ENCODE results near the gene CD6.
A peak's percentile ranks its signal among the peaks of the same experiment; 100 is the strongest.

CD6 gene

DNA sequence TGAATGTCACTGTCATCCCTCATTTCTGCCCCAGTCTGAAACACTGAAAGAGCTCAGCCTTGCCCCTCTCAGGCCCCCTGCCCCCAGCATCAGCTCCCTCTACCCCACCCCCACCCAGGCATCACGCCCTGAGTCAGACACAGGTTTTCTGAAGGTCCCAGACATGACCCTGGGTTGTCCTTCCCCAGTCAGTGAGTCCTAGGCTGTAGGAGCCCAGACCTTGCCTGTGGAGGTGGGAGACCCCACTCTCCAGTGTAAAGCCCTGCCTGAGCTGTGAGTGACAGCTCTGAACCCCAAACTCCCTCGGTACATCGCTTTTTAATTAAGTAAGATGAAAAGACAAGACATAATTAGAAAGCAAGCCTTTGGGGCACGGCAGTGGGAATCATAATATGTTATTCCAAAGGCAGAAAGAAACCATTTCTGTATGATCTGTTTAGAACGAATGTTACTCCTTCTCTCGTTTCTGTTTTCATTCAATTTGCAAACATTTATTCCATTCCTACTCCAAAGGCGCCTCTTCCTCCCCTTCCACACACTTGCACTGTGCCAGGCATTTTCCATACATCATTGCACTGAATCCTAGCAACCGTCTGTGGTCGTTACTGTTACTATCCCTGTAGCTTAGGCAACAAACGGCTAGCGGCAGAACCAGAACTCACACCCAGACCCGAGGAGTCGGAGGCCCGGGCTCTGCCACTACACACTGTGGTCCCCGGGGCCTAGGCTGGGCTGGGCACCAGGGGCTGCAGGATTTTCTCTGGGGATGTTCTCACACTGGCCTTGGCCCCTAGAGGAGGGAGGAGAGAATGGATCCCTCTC lies 63.4 kb downstream of the CD6 start:
- DNase-seq = peak; percentile 15
- CTCF ChIA-PET = no interaction called here
- Mint-ChIP-seq H3K36me3 (peaks cover 30% of the 10 kb centered on the region), H3K27ac (peak overlapping the region; percentile 78), H3K4me1 (peaks cover 78% of the 10 kb centered on the region), H3K27me3 (no peaks in the 10 kb centered on the region), H3K4me3 (no peak overlapping the region), H3K9me3 (no peaks in the 10 kb centered on the region)

DNA sequence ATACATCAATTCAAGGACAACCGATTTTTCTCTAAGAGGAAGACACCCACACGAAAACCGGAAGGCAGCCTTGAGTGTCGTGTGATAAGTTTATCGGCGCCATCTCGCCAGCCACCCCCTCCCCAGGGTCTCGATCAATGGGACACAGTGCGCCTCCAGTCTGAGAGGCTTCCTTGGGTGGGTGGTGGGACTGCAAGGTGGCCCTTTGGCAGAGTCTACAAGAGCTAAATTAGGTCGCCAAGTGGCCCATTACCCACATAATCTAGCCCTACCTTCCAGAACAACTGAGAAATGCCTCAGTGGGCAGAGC lies 64.0 kb downstream of the CD6 start:
- peaks cover 32% of the 10 kb centered on the region for H3K36me3 Mint-ChIP-seq
- peaks cover 79% of the 10 kb centered on the region for H3K4me1 Mint-ChIP-seq
- CTCF ChIA-PET = no interaction called here
- H3K4me3 Mint-ChIP-seq = no peak overlapping the region
- no peaks in the 10 kb centered on the region for H3K27me3 Mint-ChIP-seq
- H3K9me3 Mint-ChIP-seq = no peaks in the 10 kb centered on the region
- peak; percentile 30 for DNase-seq
- peak overlapping the region; percentile 78 for H3K27ac Mint-ChIP-seq

DNA sequence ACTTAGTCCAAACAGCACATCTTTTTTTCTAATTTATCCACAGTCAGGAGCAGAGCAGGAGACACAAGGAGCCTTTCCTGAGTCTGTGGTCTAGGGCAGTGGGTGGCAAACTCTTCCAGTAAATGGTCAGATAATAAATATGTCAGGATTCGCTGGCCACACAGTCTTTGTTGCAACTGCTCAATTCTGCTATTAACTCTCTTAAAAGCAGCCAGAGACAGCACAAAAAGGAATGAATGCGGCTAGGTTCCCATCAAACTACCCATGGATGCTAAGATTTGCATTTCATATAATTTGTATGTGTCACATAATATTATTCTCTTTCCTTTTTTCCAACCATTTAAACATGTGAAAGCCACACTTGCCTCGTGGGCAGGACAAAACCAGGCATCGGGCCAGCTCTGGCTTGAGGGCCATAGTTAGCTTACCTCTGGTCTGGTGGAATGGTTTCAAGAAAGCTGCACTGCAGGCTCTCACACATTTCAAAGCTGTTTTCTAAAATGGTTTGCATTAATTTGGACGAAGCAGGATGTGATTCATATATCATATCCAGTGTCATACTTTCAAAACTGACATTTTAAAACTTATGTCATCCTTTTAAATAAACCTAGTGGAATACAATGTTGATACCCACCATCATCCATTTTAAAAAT lies 66.1 kb downstream of the CD6 start:
- peaks cover 24% of the 10 kb centered on the region for H3K36me3 Mint-ChIP-seq
- no peaks in the 10 kb centered on the region for H3K27me3 Mint-ChIP-seq
- H3K27ac Mint-ChIP-seq = peak overlapping the region; percentile 93
- no peaks in the 10 kb centered on the region for H3K9me3 Mint-ChIP-seq
- peak; percentile 34 for DNase-seq
- CTCF ChIA-PET = interaction anchor here (0.6 kb wide), 1 partner anchor 38 kb away, joined by 4 read pairs; no protein-coding TSS in a partner anchor
- H3K4me1 Mint-ChIP-seq = peaks cover 82% of the 10 kb centered on the region
- no peak overlapping the region for H3K4me3 Mint-ChIP-seq

DNA sequence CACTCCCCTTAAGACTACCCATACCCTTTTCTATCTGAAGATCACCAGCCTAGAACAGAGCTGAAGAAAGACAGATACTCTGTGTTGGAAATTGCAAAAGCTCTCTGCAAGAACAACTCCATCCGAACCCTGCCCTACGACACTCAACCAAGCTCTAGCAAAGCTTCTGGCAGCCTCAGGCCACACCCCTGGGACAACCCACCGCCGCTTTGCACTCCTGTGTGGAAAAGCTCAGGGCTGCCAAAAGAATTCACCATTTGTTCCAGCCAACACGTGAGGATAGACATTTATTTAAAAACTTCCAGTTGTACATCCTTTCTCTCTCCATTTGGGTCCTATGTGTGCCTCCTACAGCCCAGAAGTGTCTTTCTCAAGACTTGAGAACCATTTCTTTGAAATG lies 68.4 kb downstream of the CD6 start:
- H3K4me1 Mint-ChIP-seq = peaks cover 76% of the 10 kb centered on the region
- CTCF ChIA-PET = interaction anchor here (1.0 to 3.7 kb wide), 4 partner anchors 9 to 41 kb away, joined by 3 to 25 read pairs (median 4); no protein-coding TSS in a partner anchor
- H3K36me3 Mint-ChIP-seq = peaks cover 20% of the 10 kb centered on the region
- no peaks in the 10 kb centered on the region for H3K9me3 Mint-ChIP-seq
- peak overlapping the region; percentile 100 for H3K27ac Mint-ChIP-seq
- H3K4me3 Mint-ChIP-seq = no peak overlapping the region
- no peaks in the 10 kb centered on the region for H3K27me3 Mint-ChIP-seq
- DNase-seq = peak; percentile 11

DNA sequence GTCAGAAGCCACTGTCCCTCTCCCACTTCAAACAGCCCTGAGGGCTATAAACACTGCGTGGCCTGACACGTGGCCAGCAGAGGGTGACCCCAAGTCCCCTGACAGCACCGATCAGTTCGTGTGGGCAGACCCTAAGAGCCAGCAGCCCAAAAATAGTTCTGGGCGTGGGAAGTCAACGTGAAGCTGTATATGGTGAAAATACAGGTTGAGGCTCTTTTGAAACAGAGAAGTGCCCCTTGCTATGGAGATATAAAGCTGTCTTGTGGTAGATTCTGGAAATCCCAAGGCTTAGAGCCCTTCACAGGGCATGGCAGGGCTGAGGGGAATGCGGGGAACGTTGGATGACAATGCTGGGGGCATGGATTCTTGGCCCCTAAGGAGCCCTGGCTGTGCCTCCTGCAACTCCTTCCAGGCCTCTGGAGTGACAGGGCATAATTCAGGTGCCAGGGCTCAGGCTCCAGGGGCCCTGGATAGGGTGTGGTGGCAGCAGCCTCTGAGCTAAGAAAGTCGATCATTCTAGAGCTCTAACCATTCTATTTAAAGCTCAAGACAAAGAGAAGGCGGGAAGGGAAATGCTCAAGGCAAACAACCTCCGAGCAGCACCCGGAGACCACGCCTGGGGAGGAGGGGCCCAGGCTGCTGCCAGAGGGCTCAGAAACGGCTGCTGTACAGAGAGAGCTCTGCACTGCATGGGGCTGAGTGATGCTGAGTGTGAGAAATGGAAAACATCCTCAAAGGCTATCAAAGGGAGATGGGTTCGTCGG lies 70.5 kb downstream of the CD6 start:
- Mint-ChIP-seq H3K36me3 (peaks cover 15% of the 10 kb centered on the region), H3K27ac (peak overlapping the region; percentile 100), H3K4me1 (peaks cover 74% of the 10 kb centered on the region), H3K4me3 (peak overlapping the region; percentile 60), H3K9me3 (no peaks in the 10 kb centered on the region), H3K27me3 (no peaks in the 10 kb centered on the region)
- CTCF ChIA-PET = interaction anchor here (0.7 to 3.7 kb wide), 14 partner anchors 8 to 394 kb away, joined by 3 to 25 read pairs (median 4); no protein-coding TSS in a partner anchor
- DNase-seq = peak; percentile 96

DNA sequence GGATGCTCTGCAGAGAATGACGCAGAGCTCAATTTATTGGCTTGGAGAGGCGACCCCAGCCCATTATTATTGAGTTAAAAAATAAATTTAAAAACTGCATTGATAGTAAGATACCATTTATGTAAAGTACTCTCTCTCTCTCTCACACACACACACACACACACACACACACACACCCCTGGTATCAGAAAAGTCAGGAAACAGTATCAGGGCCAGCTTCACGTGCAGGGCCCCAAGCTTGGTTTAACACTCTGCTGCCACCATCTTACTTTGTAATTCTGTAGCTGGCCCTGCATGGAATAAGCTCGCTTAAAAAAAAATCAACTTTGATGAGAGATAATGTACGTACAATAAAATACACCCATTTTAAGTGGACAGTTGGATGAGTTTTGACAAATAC lies 71.1 kb downstream of the CD6 start:
- Mint-ChIP-seq H3K27ac (peak overlapping the region; percentile 100), H3K4me3 (peak overlapping the region; percentile 60), H3K27me3 (no peaks in the 10 kb centered on the region), H3K9me3 (no peaks in the 10 kb centered on the region), H3K36me3 (peaks cover 15% of the 10 kb centered on the region), H3K4me1 (peaks cover 74% of the 10 kb centered on the region)
- CTCF ChIA-PET = interaction anchor here (0.6 to 3.7 kb wide), 12 partner anchors 8 to 393 kb away, joined by 3 to 25 read pairs (median 4); no protein-coding TSS in a partner anchor
- no peak for DNase-seq

DNA sequence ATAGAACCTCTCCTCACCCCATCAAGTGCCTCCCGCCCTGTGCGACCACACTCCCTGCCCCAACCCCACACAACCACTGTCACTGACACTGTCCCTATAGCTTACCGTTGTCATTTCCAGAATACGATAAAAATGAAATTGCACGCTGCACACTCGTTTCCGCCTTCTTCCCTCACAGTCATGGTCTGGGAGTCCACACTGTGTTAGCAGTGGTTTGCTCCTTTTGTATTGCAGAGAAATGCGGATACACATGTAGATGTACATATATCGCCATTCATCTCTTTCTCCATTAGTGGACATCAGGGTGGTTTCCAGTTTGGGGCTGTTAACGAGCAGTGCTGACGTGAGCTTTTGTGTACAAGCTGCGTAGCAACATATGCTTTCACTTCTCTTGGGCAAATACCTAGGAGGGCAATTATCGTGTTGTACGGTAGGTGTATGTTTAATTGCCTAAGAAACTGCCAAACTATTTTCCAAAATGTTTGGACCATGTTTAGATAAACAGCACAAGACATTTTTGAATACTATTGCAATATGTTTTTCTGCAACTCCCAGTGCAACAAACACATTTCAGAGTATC lies 71.6 kb downstream of the CD6 start:
- Mint-ChIP-seq H3K4me1 (peaks cover 74% of the 10 kb centered on the region), H3K27ac (peak overlapping the region; percentile 100)
- CTCF ChIA-PET = interaction anchor here (0.6 to 3.7 kb wide), 8 partner anchors 14 to 392 kb away, joined by 3 to 25 read pairs (median 5); no protein-coding TSS in a partner anchor

DNA sequence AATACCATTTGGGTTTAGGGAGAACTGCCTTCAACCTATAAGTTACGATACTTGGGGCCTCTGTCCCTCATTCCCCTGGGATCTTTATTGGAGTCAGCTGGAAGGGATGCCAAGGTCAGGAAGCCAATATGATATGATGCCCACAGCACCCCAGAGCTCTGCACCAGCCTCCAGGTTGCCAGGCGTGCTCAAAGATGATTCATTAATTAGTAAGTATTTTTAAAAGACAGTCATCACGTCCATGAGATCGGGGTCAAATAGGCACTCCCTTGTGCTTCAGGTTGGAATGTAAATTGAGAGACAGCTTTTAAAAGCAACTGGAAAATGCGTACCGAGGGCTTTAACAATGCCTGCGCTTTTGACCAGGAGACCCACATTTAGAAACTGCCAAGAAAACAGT lies 73.8 kb downstream of the CD6 start:
- H3K36me3 Mint-ChIP-seq = peaks cover 19% of the 10 kb centered on the region
- H3K4me3 Mint-ChIP-seq = no peak overlapping the region
- no peak for DNase-seq
- CTCF ChIA-PET = interaction anchor here (1.1 kb wide), 1 partner anchor 15 kb away, joined by 4 read pairs; no protein-coding TSS in a partner anchor
- H3K27ac Mint-ChIP-seq = no peak overlapping the region
- peaks cover 2% of the 10 kb centered on the region for H3K9me3 Mint-ChIP-seq
- peaks cover 76% of the 10 kb centered on the region for H3K4me1 Mint-ChIP-seq
- H3K27me3 Mint-ChIP-seq = no peaks in the 10 kb centered on the region

More for the DNA sequence above, 71.6 kb downstream of the CD6 start:
- Mint-ChIP-seq H3K36me3 (peaks cover 19% of the 10 kb centered on the region), H3K9me3 (no peaks in the 10 kb centered on the region), H3K4me3 (no peak overlapping the region), H3K27me3 (no peaks in the 10 kb centered on the region)
- DNase-seq = peak; percentile 16

DNA sequence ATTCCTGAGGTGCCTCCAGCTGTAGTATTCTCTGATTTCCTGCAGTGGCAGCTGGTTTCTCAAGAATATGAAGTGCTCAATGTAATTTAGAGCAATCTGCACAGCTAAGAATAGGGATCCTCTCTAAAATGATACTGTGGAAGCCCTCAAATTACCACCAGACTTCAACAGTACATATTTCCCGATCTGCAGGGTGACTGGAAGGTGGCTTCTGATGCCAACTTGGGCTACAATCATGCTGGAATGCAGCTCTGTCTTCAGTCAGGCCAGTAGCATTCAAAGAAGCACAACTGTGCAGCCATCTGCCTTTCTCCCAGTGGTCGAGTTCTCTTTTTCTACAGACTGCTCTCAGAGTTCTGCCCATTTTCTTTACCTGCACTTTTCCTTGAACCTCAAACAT lies 75.4 kb downstream of the CD6 start:
- no peak overlapping the region for H3K4me3 Mint-ChIP-seq
- CTCF ChIA-PET = interaction anchor here (0.9 to 1.4 kb wide), 3 partner anchors 8 to 33 kb away, joined by 3 to 5 read pairs (median 3); no protein-coding TSS in a partner anchor
- H3K4me1 Mint-ChIP-seq = peaks cover 66% of the 10 kb centered on the region
- H3K36me3 Mint-ChIP-seq = peaks cover 25% of the 10 kb centered on the region
- peaks cover 3% of the 10 kb centered on the region for H3K9me3 Mint-ChIP-seq
- H3K27me3 Mint-ChIP-seq = no peaks in the 10 kb centered on the region
- peak; percentile 16 for DNase-seq
- H3K27ac Mint-ChIP-seq = no peak overlapping the region

DNA sequence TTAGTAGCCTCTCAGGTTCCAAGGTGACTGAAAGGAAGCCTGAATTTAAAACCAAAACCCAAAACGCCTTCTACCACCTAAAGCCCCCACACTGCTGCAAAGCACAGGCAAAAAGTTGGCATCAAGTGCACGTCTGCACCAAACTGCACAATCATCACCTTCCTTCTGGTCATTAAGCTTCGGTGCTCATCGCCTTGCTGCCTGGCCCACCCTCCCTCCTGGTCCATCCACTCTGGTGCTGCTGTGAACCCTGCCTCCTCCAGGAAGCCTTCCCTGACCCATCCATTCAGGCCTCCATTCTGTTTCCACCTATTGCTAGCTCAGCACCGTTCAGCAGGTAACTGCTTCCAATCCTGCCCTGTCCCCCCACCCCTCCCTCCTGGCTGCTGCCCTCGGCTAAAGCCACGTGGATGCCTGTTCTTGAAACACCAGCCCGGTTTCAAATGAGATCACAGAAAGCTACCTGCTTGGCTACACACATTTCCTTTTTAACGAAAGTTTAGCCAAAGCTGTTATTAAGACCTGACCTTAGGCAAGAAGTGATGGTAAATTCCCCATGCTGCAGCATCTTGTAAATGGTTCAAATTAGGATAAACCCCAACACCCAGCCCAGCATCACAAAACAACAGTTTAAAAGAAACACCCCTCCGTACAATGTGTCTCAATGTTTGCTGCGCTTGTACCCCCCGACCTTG lies 77.0 kb downstream of the CD6 start:
- H3K4me1 Mint-ChIP-seq = peaks cover 66% of the 10 kb centered on the region
- H3K27ac Mint-ChIP-seq = peak overlapping the region; percentile 81

DNA sequence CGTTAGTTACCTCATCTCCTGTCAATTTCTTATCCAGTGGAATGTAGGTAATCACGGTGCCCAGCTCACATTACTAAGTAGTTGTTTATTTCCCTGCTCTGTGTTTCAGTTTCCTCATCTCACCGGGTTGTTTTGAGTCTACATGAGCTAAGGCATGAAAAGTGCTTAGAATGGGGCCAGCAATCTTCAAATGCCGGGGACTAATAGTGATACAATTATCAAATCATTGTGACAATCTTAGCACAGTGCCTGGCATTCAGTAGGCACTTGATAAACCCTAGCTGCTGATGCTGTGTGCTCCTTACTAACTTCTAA lies 77.5 kb downstream of the CD6 start:
- CTCF ChIA-PET = interaction anchor here (1.3 kb wide), 1 partner anchor 139 kb away, joined by 3 read pairs; no protein-coding TSS in a partner anchor
- H3K4me1 Mint-ChIP-seq = peaks cover 70% of the 10 kb centered on the region
- peaks cover 27% of the 10 kb centered on the region for H3K36me3 Mint-ChIP-seq
- H3K9me3 Mint-ChIP-seq = peaks cover 3% of the 10 kb centered on the region
- H3K27ac Mint-ChIP-seq = peak overlapping the region; percentile 81
- no peaks in the 10 kb centered on the region for H3K27me3 Mint-ChIP-seq
- peak overlapping the region; percentile 39 for H3K4me3 Mint-ChIP-seq
- DNase-seq = peak; percentile 20

More for the DNA sequence above, 77.0 kb downstream of the CD6 start:
- H3K27me3 Mint-ChIP-seq = no peaks in the 10 kb centered on the region
- peaks cover 25% of the 10 kb centered on the region for H3K36me3 Mint-ChIP-seq
- DNase-seq = peak; percentile 20
- peaks cover 3% of the 10 kb centered on the region for H3K9me3 Mint-ChIP-seq
- CTCF ChIA-PET = interaction anchor here (1.3 to 1.5 kb wide), 3 partner anchors 11 to 139 kb away, joined by 3 read pairs; no protein-coding TSS in a partner anchor
- H3K4me3 Mint-ChIP-seq = peak overlapping the region; percentile 39

DNA sequence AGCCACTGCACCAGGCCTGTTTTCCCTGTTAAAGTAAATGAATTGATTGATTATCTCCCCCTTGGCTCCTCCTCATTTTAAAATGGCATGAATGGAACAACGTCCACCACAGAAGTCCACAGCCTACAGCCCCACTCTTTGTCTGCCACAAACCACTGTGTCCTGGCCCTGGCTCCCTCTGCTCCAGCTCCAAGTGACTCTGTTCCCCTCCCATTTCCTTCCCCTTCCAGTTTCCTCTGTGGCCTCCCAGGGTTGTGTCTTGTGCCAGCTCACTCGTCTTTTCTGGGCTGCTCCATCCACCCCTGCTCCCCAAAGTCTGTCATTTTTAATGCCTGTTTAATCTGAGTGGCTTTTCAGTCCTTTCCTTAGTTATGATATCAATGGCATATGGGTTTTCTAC lies 78.4 kb downstream of the CD6 start:
- Mint-ChIP-seq H3K27ac (peak overlapping the region; percentile 53), H3K4me3 (no peak overlapping the region), H3K36me3 (peaks cover 27% of the 10 kb centered on the region), H3K9me3 (peaks cover 3% of the 10 kb centered on the region), H3K4me1 (peaks cover 76% of the 10 kb centered on the region), H3K27me3 (no peaks in the 10 kb centered on the region)
- DNase-seq = peak; percentile 14
- CTCF ChIA-PET = interaction anchor here (1.8 to 2.8 kb wide), 2 partner anchors 8 to 11 kb away, joined by 5 to 13 read pairs; no protein-coding TSS in a partner anchor

Measured in activated naive CD4-positive, alpha-beta T cell treated with anti-CD3 and anti-CD28 coated beads, Interleukin-2, amount 10 ng/mL, durations not matched to agents 7 days and 5 days (primary cell).